GM19463 (cell line): ENCODE data around the gene LRRN4.
"Not testable (repeated sequence)": the region's sequence is repeated elsewhere in the genome, so short reads cannot be mapped to it uniquely, and the experiment has no call there.

Experiments used
- ATAC-seq: cut with Tn5 transposase; IDR thresholded peaks from one replicate; pipeline ENCODE4 v1.9.1; 2021; ENCODE audit warnings: mild to moderate bottlenecking, moderate library complexity; ENCODE audit not compliant: unreplicated experiment

The LRRN4 gene

DNA sequence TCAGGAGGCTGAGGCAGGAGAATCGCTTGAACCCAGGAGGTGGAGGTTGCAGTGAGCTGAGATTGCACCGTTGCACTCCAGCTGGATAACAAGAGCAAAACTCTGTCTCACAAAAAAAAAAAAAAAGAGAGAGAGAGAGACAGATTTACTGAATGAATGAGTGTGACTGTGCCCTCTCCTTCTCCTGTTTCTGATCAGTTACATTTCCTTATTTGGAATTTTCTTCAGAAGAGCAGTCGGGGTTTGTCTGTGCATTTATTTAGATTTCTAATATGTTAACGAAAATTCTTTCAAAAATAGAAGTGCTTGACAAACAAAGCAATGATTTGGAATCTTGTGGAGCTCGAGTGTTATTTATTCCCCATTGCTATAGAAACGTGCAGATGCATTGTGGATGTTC lies 6.4 kb upstream of the LRRN4 start:
- ATAC-seq = no peak

DNA sequence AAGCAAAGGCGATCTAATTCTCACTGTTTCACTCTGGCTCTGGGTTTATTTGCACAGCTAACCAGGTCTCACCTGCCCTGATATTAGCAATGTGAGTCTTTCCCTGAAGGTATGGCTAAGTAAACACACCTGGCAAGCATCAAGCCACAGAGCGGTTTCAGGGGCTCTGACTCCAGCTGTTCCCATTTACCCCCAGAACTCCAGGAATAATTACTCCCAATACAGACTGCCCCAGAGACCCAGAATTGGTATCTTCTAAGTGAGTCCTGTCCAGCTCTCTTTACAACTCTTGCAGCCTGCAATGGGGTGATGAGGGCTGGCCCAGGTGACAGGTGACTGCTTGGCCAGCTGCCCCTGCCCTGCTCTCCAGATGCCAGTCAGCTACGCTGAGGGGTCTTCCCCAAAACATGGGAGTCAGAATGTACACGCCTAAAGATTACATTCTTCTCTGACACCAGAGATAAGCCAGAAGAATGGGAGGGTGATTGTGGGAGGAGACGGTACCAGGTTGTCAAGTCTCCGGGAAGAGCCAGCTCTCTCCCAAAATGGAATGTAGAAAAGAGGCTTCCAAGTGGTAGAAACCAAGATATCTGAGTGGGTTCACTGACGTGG lies 4.9 kb upstream of the LRRN4 start:
- ATAC-seq = no peak

DNA sequence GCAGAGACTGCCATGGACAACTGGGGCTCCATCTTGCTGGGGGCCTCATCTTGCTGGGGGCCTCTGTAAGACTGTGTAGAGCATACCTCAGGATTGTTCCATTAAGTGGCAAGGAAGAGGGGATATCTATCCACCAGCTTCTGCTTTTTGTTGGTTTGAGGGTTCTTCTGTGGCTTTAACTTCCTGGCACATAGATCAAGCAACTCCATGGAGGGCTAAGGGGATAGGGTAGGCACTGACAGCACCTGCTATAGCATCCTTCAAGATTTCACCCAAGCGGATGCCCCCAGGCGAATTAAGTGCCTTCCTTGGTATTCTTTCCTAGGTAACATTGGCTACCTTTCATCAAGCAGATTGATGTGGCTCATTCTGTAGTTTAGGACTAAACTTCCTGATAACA lies 3.8 kb upstream of the LRRN4 start:
- no peak for ATAC-seq

DNA sequence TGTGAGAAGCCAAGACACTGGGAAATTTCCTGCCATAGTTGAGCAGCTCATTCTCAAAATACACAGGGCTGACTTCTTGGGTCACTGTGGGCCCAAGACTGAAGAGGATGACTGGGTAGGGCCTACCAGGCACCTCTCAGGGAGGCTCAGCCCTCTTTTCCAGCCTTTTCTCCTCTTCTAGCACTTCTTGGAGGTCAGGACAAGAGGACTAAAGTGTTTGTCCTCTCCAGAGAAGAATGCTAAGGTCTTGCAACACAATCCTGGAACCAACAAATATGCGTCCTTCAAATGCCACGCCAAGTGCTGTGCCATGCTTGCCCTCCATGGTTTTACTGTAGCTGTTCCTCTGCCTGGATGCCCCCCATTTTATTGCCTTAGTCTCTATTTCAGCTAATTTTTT lies 3.3 kb upstream of the LRRN4 start:
- ATAC-seq = no peak

DNA sequence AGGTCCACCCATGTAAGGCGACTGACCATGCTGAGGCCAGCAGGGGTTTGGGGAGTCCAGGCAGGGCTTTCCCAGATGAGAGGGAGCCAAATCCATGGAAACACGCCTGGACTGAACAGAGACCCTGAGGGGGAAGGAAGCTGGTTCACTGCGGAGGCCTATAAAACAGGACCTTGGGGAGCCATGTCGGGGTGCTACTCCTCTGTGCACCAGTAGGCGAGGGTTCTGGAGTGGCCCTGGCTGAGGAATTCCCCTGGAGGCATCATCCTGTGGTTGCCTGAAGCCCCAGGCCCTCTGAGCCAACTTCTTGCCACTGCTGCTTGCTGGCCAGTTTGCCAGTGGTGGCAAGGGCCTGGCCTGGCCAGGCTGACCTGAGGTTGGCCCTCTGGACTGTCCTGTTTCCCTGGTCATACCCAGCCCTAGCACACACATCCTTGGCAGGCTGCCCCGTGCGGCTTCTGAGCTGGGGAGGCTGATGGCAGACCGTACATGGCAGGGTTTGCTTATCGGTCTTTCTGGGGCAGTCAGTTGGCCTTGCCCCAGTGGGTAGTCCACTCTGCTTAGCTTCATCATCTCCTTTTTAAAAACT lies 2.2 kb upstream of the LRRN4 start:
- ATAC-seq = no peak

DNA sequence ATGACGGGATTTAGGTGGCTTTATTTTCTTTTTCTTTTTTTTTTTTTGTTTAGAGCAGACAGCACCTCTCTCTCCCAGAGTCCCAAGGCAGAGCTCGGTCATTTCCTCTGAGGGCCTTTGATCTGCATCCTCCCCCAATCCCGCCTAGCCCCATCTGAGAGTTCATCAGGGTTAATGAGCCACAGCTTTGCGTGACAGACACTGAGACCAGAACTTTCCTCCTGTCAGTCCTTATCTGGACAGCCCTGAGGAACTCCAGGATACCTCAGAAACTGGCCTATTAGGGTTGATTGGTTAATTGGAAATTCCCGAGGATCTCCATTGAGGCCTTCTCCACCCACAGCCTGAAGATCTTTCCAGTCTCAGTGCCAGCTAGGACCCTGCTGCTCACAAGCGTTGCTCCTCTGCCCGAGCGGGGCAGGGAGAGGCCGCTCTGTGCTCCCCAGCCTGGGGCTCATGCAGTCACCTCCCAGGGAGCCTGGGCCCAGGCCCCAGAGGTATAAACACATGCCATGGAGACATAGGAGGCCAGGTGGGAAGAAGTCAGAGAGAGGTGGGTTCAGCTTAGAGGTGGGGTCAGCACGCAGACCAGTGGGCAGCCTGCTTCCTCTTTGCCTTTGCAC lies 1.4 kb upstream of the LRRN4 start:
- no peak for ATAC-seq

DNA sequence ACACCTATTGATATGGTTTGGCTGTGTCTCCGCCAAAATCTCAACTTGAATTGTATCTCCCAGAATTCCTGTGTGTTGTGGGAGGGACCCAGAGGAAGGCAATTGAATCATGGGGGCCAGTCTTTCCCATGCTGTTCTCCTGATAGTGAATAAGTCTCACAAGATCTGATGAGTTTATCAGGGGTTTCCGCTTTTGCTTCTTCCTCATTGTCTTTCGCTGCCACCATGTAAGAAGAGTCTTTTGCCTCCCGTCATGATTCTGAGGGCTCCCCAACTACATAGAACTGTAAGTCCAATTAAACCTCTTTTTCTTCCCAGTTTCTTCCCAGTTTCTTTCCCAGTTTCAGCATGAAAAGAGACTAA lies 810 bp upstream of the LRRN4 start:
- not testable (repeated sequence) for ATAC-seq

DNA sequence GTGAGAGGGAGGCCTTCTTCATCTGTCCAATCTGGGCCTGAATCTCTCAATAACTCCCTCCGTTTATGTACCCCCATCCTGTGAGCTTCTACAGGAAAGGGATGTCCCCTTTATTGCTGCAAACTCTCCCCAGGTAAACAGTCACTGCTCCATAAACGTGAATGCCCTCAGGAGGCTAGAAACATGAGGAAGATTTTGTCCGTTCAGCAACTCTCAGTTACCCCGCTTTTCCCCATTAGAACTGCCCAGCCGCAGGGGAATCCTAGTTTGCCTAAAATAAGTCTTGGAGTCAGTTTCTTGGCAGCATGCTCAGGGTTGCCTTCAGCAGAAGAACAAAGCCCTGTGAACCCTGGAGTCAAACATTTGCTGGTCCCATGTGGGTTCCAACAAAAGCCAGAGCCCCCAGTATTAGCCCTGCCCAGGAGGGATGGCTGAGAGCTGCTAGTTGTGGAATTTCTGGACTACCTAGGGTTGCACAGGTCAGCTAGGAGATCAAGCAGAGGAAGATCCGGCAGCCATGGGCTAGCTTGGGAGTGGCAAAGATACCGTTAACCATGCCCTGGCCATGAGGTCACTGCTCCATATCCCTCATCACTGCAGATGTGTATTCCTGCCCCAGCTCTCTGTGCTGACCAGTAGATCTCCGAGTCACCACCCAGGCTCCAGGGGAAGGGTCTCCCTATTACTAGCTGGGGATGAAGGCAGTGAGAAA lies 640 bp downstream of the LRRN4 start:
- ATAC-seq = no peak

DNA sequence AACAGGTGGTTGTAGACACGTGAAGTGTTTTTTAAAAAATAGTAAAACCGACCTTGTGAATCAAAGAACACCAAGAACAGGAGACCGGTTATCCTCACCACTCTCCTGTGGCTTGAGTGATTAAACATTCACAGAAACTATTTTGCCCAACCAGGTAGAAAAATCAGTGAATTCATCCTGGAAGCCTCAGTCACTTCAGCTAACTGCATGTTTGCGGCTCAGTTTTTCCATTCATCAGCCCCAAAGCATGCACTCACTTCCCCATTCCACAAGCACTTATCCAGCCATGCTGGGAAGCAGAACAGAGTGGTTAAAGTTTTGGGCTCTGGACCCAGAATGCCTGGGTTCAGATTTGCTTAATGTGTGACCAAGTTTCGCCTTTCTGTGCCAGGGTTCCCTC lies 2.4 kb downstream of the LRRN4 start:
- ATAC-seq = no peak

DNA sequence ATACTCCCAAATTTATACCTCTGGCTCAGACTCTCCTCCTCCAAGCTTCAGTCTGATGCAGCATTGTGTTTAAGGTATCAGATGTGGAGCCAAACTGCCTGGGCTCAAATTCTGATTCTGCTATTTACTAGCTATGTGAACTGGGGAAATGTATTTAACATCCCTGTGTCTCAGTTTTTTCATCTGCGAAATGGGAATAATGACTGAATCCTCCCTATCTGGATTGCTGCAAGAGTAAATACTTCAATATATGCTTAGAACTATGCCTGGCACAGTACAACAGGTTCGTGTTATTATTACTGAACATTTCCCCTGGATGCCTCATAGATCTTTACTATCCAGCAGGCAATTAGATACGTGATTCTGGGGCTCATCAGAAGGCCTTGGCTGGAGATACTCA lies 5.5 kb downstream of the LRRN4 start:
- ATAC-seq = no peak

DNA sequence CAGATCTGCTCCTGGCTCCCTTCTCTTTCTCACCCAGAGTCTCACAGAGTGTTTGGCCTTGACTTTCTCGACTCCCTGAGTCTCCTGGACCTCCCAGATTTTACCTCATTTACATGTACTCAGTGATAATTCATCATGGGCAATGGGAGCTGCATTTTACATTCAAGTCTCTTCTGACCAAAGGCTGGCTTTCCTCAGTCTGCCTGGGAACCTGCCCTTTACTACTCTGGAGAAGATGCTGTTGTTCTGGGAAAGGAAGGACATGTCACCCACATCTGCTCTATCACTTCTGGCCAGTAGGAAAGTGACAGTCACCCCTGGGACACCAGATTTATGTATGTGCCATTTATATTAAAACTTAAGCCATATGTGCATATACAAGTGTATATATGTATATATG lies 7.4 kb downstream of the LRRN4 start:
- no peak for ATAC-seq

DNA sequence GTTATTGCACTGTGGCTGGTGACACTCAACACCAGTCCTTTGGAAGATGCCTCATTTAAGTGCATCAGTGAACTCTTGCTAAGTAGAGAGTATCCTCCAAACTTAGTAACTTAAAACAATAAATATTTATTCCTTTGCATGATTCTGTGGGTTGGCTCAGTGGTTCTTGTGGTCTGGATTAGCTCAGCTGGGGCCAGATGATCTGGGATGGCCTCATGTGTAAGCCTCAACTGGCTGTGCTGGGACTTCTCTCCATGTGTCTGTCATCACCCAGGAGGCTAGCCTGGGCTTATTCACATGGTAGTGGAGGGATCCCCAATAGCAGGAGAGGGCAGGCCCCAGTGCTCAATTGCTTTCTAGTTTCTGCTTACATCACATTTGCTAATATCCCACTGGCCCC lies 8.3 kb downstream of the LRRN4 start:
- no peak for ATAC-seq

DNA sequence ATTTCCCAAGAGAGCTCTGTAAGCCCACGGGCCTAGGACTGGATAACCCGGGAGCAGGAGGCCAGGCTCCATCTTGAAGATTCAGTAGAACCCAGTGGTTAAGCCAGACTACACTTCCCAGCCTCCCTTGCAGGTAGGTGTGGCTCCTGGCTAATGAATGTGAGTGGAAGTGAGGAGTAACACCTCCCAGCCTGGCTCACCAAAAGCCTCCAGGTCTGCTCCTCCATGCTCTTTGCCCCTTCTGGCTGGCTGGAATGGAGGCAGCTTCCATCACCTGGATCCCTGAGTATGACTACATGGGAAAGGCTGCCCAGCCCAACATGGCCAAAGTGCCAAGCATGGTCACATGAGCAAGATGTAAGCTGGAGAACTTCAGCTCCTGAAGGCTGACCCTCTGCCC lies 9.7 kb downstream of the LRRN4 start:
- no peak for ATAC-seq

DNA sequence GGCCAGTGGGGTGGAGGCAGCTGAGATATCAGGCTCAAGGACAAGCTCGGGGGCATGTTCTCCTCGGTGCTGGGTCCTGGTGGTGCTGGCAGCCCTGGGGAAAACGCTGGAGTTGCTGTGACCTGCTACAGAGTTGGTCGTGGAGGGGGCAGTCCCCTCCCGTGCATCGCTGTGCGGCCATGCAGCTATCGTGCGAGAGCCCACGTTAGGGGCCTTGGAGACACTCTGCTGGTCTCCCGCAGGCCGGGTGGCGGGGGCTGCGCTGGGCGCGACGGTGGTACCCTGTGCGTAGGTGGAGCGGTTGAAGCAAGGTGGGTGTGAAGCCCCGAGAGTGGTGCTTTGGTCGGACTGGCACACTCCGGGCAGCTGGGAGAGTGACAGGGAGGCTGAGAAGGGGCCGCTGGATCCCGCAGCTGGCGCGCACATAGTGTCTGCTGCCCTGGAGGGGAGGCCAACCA lies 12.0 kb downstream of the LRRN4 start:
- ATAC-seq = no peak

DNA sequence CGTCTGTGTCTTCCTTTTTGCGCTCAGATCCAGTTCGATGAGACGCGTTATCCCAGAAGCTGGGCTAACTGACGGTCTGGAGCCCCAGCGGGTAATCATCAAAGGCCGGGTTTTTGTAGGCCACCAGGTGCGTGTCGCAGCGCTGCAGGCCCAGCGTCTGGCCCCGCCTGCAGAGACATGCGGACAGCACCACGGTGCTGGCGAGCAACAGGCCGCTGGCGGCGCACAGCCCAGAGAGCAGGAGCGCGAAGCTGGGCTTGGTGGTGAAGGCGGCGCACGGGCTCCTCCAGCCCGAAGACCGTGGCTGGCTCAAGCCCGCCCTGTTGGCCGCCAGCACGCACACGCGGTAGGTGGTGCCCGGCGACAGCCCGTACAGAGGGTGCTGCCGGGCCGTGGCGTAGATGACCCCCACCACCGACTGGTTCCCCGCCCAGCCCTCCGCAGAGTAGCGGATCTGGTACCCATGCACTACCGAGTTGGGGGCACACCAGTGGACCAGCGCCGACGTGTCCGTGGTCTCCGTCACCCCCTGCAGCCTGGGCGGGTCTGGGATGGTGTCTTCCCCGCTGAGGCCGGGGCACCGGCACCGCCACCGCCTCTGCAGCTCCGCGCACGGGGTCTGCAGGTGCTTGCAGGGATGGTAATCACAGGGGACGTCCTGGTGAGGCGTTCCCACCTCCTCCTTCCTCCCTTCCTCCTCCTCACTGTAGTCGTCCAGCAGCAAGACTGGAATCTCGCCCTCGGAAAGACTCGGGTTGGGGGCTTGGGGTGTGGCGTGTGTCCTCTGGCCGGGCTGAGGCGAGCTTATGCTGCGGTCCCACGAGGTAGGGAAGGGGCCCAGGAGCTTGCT lies 12.7 kb downstream of the LRRN4 start:
- ATAC-seq = no peak

DNA sequence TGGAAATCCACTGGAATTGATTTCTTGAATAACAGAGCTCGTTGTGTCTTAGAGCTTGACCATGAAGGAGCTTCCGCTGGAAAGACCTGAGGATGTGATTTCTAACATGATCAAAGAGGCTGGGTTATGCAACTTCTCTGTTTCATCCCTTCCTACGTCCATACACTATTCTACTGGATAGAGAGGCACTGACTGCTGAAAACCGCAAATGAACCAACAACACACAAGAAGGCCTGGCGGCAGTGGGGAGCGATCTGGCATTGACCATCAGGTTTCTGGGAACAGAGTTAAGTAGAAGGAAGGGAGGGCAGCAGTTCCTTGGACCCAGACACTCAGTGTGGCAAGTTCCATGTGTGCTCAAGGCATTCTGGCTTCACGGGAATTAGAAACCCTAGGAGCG lies 13.3 kb downstream of the LRRN4 start:
- ATAC-seq = no peak

DNA sequence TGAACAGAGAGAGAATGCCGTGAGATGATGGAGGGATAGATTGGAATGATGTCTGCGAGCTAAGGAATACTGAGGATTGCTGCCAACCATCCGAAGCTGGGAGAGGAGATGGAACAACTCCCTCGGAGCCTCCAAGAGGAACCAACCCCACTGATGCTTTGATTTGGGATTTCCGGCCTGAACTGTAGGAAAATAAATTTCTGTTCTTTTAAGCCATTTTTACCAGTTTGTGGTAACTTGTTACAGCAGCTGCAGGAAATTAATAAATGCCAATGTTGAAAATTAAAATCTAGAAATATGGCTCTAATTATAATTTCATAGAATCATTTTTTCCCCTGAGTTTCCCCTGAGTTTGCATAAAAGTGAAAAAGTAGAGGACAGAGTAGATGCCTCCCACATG lies 14.1 kb downstream of the LRRN4 start:
- ATAC-seq = no peak

DNA sequence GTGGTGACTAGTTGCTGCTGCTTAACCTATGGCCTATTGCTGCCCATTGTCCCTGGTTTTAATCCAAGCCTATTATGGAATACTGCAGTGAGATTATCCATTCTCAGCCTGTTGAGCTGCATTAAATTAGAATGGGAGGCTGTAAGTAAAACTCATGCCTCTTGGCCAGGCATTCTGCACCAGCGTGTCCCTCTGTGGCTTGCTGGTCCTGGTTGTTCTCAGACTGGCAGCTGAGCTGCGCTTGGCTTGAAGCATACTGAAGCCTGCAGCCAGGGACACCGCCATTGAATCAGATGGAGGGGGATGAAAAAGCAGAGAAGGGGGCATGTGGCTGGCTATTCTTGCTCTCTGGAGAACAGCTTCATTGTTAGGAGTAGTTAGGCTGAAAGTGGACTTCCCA lies 15.6 kb downstream of the LRRN4 start:
- no peak for ATAC-seq

DNA sequence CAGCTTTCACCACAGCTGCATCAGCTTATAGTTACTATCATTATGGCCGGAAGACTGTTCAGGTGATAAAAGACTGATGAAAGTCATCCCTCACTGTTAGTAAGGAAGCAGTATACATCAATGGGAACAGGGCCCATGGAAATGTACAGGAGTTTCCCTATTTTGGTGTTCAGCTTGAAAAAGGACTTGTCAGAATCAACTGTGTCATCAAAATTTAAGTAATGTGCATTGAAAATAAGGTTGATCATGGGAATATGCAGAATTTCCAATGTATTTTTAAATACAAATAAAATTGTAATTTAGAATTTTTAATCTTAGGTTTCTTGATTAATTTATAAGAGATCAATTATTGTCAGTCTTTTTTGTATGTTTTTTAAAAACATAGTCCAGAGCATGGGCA lies 16.8 kb downstream of the LRRN4 start:
- no peak for ATAC-seq

DNA sequence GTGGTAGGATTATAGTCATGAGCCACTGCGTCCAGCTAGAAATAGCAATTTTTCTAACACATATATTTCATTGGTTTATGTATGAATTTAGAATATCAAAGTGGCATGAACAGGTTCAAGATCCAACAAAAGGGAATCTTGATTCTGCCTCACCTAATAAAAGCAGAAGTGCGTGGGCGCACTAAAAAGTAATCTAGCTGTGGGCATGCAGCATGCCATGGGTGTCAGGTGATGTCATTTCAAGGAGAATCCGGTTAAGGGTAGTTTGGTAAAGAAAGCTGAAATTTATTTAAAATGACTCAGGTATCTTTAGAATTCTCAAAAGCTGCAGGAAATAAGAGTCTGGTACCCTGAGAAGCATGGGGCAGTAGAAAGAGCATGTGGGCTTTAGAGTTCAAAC lies 17.6 kb downstream of the LRRN4 start:
- ATAC-seq = no peak
